Myometrial cell (primary cell): ENCODE measurements around the gene KLHL26. TPM values are rescaled to one million over a fixed set of nuclear protein-coding genes. Genes with fewer than 3 reads are reported as not detected.

Experiments used
- total RNA-seq: library from RNA; depleted of rRNA; stranded (reverse); fragments of >200 nt; gene quantifications from 2 replicates; pipeline ENCODE4 v1.2.3, GENCODE V29; 2015

The KLHL26 gene
- total RNA-seq = 1.4 and 8.0 TPM in 2 replicates

GRCh38 chr19:18636969-18637629, at the start of gene KLHL26:
TSS of gene KLHL26 (plus strand) at chr19:18637028. CDS start at chr19:18637055, 27 bp downstream.

GRCh38 chr19:18588611-18589379, 48.0 kb upstream of the KLHL26 start, which contains the start of gene REX1BD:
TSS of gene REX1BD (plus strand) at chr19:18588798. CDS start at chr19:18588802, 4 bp downstream.

GRCh38 chr19:18606281-18607225, 30.3 kb upstream of the KLHL26 start, which contains the start of gene CRLF1:
TSS of gene CRLF1 (minus strand) at chr19:18606799. CDS start at chr19:18606656, 143 bp downstream.

GRCh38 chr19:18612772-18613588, 23.8 kb upstream of the KLHL26 start, which contains the start of gene TMEM59L:
TSS of gene TMEM59L (plus strand) at chr19:18612870. CDS start at chr19:18612959, 89 bp downstream.

GRCh38 chr19:18683109-18683957, 46.5 kb downstream of the KLHL26 start, which contains the start of gene CRTC1:
TSS of gene CRTC1 (plus strand) at chr19:18683680. CDS start at chr19:18683703, 23 bp downstream.

Other genes starting within 250 kb of the KLHL26 start
- gene LRRC25, start 239.4 kb upstream of the KLHL26 start, total RNA-seq = 0.18 TPM in 1 of 2 replicates, not detected in the other
- 178 and 184 TPM in 2 replicates for gene SSBP4, start 217.6 kb upstream of the KLHL26 start, total RNA-seq
- gene ISYNA1, start 198.9 kb upstream of the KLHL26 start, total RNA-seq = 25.7 and 38.8 TPM in 2 replicates
- 14.1 and 15.4 TPM in 2 replicates for gene ELL, start 115.0 kb upstream of the KLHL26 start, total RNA-seq
- gene FKBP8, start 93.5 kb upstream of the KLHL26 start, total RNA-seq = 310 and 398 TPM in 2 replicates
- gene KXD1, start 79.2 kb upstream of the KLHL26 start, total RNA-seq = 149 and 160 TPM in 2 replicates
- 883 and 1,008 TPM in 2 replicates for gene UBA52, start 65.2 kb upstream of the KLHL26 start, total RNA-seq
- gene REX1BD, start 48.2 kb upstream of the KLHL26 start, total RNA-seq = 79.0 and 84.8 TPM in 2 replicates
- 3.4 and 30.8 TPM in 2 replicates for gene CRLF1, start 30.2 kb upstream of the KLHL26 start, total RNA-seq
- gene TMEM59L, start 24.2 kb upstream of the KLHL26 start, total RNA-seq = 2.0 TPM in 1 of 2 replicates, not detected in the other
- gene CRTC1, start 46.7 kb downstream of the KLHL26 start, total RNA-seq = 1.6 and 3.5 TPM in 2 replicates
- not detected in 2 replicates for gene COMP, start 154.3 kb downstream of the KLHL26 start, total RNA-seq
- gene UPF1, start 194.9 kb downstream of the KLHL26 start, total RNA-seq = 32.8 and 32.9 TPM in 2 replicates